A673 (cell line): ENCODE data around the gene C18orf32.

Source experiments
- EZH2 ChIP-seq: fragments of 200-600 bp; sonication (generic); IDR thresholded peaks from 2 replicates; pipeline ENCODE4 v1.6.1; 2017; ENCODE audit warnings: borderline replicate concordance, low read depth, mild to moderate bottlenecking, mixed read lengths, antibody characterized with exemption, low read length; ENCODE audit not compliant: poor library complexity, severe bottlenecking
- TF ChIP-seq, protein P1 (sequence below): fragments of 300-800, 200-600 bp; sonication (generic); conservative IDR thresholded peaks from 2 replicates; pipeline ENCODE4 v1.5.1; 2017; ENCODE audit warnings: low read depth, mild to moderate bottlenecking, antibody characterized with exemption, low read length, moderate library complexity, mixed read lengths

DNA sequence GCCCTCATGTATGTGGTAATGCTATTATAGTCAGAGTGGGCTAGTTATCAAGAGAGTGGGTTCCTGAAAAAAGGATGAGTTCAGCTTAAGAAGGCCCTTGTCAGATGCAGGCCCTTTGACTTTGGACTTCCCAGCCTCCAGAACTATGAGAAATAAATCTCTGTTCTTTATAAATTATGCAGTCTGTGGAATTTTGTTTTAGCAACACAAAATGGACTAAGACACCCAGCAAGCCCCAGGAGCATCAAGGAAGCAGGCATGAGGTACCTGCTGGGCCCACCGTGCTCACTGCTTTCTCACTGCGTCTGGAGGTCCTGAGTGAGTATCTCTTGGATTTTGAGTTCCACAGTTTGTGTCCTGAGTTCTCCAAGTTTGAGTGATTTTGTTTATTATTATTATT is 38.9 kb upstream of the C18orf32 start:
- TF ChIP-seq, protein P1, sequence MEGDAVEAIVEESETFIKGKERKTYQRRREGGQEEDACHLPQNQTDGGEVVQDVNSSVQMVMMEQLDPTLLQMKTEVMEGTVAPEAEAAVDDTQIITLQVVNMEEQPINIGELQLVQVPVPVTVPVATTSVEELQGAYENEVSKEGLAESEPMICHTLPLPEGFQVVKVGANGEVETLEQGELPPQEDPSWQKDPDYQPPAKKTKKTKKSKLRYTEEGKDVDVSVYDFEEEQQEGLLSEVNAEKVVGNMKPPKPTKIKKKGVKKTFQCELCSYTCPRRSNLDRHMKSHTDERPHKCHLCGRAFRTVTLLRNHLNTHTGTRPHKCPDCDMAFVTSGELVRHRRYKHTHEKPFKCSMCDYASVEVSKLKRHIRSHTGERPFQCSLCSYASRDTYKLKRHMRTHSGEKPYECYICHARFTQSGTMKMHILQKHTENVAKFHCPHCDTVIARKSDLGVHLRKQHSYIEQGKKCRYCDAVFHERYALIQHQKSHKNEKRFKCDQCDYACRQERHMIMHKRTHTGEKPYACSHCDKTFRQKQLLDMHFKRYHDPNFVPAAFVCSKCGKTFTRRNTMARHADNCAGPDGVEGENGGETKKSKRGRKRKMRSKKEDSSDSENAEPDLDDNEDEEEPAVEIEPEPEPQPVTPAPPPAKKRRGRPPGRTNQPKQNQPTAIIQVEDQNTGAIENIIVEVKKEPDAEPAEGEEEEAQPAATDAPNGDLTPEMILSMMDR: no peak
- no peak for TF ChIP-seq EZH2
